ENCODE data around the gene PIGM.

PIGM gene
- 19.0 to 22.9 reads per million in 2 experiments for total RNA-seq

DNA sequence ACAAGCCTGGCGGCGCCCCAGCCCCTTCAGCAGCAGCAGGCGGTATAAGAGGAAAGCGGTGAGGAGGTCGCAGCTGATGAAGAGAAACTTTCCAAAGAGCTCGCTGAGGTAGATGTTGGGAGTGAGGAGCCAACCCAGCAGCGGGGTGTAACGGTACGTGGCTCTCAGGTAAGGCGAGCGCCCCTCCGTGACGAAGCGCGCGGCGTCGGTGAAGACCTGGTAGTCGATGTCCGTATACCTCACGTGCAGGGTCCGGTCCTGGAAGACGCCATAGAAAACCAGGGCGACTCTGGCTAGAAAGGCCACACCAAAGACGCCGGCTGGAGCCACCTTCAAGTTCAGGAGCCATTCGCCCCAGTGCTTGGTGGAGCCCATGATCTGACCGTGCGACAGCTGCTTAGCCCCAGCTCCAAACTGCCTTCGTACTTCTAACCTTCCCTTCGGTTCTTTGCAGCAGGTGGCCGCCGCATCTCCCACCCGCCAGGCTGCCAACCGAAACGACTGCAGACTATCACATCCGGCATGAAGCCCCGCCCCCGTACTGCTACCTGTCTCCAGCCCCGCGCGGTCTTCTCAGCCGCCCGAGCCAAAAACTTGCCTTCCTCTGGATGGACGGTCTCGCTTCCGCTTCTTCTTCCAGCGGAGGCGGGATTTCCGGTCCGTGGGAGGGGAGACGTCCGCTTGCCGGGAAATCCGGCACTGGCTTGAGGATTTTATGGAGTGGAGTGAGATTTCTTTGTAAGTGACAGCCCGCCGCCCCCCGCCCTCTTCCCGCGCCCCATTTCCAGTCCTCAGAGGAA, at the start of gene PIGM:
Gene PIGM (minus strand): TSS at position 626 of the 800 bp plus-strand sequence. CDS start 251 bp downstream, at position 375.
- peak; percentile 91 for DNase-seq (ENCODE audit: low read depth)

DNA sequence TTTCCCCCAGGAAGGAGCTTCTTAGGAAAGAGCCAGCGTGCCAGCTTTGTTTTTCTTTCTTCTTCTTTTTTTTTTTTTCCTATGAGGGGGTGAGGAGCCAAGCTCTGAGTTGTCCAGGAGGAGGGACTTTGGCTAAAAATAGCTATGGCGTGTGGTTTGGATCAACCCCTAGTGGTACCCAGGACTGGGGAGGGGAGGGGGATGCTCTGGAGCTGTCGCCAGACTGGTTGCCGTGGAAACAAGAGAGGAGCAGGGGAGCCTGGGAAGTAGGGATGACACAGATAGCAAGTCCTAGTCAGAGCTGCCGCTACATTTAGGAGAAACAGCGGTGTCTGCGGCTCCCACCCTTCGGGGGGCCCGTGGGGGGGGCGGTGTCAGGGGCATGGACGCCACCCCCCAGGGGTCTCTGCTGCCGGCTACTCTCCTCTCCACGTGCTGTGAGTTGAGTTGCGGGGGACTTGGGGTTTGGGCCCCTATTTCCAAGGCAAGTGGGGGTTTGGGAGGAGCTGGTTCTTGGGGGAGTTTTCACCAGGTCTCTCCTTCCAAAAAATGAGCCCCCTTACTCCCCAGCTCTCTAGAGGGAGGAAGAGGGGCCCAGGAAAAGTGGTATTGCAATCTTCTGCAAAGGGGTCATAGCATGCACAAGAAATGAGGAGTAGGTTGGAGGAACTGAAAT, 49.6 kb upstream of the PIGM start, which contains the start of gene KCNJ9:
Gene KCNJ9 (plus strand): TSS at position 278 of the 676 bp plus-strand sequence. CDS start 2,493 bp downstream, outside the sequence.
- no peak for DNase-seq (ENCODE audit: low read depth)

DNA sequence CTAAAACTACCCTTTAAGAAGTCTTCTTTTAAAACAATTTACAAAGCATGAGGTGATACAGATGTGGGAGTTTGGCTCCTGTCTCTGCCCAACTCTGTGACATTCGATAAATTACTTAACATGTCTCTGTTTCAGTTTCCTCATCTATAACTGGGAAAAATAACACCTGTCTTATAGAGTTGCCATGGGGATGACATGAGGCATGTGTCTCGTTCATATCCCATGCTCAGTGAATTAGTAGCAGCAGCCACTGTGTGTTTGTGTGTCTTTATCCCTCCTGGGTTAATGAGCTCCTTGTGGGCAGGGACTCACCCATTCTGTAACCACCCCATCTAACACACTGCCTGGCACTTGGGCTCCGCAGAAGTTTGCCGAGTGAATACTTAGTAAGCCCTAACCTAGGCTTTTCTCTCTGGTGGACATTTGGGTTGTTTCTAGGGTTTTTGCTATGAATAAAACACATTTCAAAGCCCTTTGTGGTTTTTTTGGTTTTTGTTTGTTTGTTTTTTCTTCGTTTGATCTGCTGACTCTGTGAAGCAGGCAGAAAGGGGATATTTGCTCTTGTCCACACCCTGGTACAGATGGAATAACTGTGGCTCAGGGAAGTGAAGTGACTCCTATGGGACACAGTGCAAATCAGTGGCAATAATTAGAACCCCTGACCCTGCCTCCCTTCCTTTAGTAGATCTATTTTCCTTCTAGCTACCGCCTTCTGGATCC, 48.8 kb upstream of the PIGM start:
- no peak for DNase-seq (ENCODE audit: low read depth)

DNA sequence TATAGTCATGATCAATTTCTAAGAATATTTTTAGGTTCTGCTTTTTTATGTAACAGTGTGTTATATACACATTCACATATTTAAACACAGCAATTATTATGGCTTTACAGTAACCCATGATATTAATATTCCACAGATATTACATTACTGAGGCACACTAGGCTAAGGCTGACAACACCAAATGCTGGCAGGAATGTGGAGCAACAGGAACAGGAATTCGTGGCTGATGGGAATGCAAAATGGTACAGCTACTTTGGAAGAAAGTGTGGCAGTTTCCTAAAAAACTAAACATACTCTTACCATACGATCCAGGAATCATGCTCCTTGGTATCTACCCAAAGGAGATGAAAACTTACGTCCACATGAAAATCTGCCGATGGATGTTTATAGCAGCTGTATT, 47.7 kb upstream of the PIGM start:
- no peak for DNase-seq (ENCODE audit: low read depth)

DNA sequence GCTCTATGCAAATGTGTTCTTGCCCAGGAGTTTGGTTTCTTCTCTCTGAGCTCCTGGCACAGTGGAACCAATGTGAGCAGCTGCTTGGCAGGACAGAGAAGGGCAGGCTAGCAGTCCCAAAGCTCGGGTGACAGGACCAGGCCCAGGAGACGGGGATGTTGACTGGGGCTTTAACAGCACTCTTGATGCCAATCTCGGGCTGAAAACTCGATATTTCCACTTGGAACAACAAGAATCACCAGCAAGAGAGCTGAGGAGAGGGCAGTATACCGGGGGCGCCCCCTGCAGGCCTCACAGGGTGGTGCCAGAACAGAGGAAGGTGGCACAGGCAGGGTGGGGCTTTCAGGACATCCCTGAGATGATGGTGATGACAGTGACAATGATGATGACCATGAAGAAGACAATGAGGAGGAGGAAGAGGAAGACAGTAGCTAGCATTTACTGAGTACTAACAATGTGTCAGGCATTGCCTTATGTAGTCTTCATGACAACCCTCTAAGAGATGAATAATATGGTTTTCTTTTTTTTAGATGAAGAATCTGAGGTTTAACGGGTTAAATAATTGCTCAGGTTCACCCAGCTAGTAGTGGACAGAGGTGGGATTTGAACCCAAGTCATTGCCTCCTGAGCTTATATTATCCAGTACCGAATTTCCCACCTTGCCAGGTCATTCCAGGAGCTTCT, 46.9 kb upstream of the PIGM start:
- peak; percentile 37 for DNase-seq (ENCODE audit: low read depth)

DNA sequence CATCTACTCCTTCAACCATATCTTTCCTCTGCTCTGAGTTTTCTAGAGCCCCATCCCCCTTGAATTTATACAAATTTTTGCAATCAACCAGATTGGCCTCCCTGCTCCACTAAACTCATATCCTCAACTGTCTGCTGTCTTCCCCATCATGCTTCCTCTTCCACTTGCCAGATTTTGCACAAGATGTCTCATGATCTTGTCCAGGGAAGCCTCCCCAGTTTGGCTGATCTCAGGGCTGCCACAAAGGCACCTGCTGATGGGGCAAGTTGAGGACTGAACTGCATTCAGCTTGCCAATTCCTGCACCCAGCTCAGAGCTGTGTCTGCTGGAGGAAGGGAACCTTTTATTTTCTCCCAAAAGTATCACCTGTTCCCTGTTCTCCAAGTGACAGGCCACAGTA, 45.7 kb upstream of the PIGM start:
- DNase-seq (ENCODE audit: low read depth), result no peak

DNA sequence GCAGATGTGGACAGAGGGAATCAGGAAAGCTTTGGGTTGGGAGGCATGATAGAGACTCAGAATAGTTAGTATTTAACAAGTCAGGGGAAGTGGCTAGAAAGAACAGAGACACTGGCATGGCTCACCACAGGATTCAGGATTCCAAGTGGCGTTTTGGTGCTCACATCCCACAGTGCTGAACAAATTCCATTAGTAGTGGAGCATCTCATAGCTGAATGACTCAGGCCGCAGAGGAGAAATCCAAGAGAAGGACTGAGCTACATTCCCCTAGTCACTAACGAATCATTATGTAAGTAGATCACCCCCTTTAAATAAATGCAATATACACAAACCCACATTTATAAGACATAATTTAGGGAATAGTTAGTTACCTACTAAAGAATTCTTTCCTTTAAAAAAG, 44.5 kb upstream of the PIGM start:
- DNase-seq (ENCODE audit: low read depth), result no peak

DNA sequence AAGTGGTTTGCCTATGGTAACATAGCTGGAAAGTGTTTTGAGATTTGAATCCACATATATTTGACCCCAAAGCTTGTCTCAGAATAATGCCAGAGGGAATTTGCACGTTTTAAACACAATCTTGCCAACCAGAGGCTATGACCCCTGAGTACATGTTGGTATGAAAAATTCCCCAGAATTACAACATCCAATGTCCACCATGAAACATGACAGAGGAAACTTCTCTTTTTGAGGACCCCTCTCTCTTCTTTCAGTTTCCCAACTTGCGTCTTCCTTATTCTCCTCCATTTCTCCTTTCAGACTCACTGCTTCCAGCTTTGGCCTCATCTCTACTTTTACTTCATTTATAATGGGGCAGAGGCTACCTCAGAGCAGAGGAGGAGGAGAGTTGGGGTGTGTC, 44.0 kb upstream of the PIGM start:
- no peak for DNase-seq (ENCODE audit: low read depth)

DNA sequence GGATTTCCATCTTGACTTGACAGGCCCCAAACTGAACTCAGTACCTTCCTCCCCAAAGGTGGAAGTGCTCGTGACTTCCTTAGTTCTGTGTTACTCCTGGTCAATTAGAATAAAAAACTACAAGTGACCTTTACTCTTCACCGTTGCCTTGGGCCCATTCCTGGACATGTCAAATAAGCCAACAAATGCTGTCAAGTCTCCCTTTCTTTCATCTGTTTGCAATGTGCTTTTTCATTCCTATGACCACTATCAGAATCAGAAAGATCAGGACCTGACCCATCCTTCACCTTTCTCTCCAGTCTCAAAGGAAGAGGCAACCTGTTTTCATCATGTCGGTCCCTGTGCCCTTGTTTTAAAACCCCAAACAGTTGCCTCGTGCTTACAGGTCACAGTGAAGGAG, 43.1 kb upstream of the PIGM start:
- DNase-seq (ENCODE audit: low read depth), result no peak

DNA sequence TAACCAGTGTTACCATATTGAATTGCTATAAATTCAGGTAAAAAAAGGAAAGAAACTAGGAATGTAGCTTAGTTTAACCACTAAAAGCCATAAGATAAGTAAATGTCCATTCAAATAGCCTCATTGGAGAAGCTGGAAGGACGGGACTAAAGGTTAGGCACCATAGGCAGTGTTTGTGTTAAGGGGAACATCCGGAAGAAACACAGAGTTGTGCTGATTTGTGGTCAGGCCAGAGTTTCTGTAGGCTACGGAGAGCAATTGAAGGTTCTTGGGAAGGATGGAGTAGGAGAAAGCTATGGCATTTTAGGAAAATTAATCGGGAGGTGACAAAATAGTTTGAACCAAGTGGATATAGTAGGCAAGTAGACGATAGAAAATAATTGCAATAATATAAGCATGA, 39.5 kb upstream of the PIGM start:
- no peak for DNase-seq (ENCODE audit: low read depth)

DNA sequence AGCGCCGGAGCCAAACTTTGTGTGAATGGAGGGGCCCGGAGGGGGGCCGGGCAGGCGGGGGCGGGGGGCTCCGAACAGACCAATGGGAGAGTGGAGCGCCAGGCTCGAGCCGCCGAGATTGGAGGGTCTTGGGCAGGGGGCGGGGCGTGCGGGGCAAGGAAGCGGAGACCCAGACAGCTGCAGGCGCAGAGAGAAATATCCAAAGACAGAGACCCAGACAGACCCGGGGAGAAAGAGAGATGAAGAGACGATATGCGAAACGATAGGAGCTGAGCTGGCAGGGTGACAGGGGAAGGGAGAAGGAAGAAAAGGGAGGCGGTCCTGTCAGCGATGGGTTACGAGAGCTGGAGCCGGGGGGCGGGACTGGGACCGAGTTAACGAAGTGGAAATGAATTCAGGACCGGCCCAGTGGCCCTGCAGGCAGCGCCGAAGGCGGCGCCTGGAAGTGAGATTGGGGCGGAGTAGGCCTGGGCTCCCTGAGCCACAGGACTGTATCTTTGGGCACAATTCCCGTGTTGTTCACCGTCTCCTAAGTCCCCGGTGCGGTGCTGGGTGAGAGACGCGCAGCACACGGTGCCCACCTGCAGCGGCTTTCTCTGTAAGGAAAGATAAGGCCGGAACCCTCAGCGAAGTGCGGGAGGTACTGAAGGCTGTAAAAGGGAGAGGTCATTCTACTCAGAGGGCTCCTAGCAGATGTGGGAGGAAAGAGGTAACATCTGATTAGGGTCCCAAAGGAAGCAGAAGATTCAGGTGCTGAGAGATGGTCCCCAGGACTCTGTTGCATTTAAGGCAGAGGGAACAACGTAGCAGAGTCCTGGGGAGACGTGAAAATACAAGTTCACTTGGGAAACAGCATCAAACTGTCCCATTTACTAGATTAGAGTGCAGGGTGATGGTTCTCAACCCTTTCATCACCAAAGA, 38.7 kb upstream of the PIGM start:
- peak; percentile 68 for DNase-seq (ENCODE audit: low read depth)

DNA sequence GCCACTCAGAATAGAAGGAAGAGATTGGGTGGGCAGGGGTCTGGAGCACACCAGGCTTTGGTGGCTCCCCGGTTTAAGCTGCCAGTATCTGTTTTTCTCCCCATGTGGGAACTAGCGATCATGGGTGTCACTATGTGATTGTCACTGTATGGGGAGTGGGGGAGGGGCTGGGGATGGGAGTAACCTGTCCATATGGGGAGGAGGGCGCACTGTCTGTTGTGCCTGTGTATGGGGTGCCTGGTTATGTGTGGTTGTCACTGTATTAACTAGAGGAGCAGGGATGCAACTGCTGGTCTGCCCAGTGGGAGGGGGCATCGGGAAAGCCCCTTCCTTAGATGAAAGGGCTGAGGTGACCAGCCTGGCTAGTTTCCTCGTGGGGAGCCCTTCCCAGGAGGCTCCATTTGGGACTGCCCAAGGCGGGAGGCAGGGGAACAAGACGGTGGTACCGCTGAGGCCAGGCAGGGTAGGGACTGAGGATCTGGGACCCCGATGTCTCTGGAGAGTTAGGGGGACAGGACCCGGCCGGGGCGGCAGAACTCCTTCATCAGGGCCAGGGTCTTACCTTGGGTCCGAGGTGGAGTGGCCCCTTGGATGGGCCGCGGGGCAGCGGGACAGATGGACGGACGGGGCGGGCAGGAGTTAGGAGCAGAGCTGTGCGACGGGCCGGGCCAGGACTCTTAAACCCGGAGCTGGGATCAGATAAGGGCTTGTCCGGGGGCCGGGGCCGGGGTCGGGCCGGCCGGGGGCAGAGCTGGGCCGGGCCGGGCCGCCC, 37.9 kb upstream of the PIGM start, which contains the start of gene KCNJ10:
Gene KCNJ10 (minus strand): TSS at position 701 of the 772 bp plus-strand sequence. CDS start 27,628 bp downstream, outside the sequence.
- DNase-seq (ENCODE audit: low read depth), result no peak

DNA sequence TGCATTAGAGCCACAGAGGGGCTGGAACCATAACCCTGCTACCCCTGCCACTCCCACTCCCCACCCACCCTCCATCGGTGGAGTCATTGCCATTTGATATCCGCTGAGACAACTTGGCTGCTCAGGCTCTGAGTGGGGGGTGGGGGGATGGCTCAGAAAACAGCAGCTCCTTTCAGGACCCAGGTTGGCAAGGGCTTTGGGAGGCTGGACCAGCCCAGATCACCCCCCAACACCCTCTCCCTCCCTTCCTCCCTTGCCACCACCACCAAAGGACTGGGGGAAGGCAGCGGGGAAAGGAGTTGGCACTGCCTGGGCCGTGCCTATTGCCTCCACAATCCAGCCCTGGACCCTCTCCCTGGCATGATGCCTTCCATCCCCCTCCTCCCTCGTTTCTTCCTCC, 36.4 kb upstream of the PIGM start:
- no peak for DNase-seq (ENCODE audit: low read depth)

DNA sequence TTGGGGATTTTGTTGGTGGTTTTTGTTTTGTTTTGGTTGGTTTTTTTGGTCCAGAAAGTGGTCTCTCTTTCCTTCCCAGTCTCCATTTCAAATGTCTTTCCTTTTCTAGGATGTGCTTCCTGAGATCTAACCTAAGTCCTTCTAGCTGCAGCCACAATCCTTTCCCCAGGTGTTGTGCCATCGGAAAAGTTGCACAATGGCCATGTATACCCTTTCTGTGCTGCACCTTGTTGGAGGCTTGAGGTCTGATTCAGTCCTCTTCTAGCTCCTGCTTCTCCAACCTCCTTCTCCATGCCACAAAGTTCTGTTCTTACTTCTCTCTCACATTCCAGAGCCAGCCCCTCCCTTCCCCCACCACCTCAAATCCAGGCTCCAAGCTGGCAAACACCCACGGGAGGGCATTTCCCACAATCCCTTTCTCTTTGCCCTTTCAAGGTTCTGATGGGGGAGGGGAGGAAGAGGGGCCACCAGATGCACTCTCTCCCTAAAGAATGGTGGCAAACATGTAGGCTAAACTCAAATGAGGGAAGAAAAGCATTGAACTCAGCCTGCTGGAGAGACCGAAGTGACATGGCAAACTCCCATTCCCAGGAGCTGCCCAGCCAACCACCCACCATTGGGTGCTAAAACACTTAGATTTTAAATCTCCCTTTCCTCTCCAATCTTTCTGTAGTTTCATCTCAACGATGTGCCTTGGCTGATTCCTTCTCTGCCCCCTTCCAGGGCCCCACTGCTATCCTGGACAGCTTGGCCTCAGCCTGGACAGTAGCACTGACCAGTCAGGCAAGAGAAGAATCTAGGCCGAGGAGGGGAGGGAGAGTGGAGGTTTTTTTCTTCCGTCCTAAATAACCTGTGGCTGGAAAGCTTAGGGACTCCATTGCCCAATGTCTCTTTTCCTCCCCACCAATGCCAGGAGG, 35.3 kb upstream of the PIGM start:
- DNase-seq (ENCODE audit: low read depth), result no peak

DNA sequence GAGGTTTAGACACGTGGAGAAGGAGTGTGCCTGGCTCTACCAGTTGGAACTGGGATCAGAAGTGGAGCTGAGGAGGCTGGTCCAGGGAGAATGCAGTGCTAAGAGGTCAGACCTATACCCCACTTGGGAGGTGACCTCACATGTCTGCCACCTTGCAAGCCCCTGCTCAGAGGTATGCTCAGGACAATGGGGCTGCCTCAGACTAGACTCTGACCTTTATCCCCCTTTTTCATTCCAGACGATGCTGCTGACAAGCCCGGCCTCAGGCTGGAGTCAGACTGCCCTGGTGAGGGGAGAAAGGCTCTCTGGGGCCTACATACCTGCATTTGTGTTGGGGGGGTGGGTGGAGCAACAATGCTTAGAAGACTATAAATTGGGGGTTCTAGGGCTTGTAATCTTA, 33.0 kb upstream of the PIGM start:
- no peak for DNase-seq (ENCODE audit: low read depth)

DNA sequence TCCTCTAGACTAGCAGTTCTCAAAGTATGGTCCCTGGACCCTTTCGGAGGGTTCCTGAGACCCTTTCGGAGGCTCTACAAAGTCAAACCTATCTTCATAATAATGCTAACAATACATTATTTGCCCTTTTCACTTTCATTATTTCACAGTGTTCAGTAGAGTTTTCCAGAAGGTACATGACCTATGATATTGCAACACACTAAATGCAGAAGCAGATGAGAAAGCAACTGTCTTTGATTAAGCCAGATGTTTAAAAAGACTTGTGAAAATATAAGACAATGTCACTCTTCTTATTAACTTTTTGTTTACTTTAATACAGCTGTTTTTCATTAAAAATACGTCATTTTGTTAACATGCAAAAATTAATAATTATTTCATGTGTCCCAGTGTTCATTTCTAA, 32.4 kb upstream of the PIGM start:
- no peak for DNase-seq (ENCODE audit: low read depth)

DNA sequence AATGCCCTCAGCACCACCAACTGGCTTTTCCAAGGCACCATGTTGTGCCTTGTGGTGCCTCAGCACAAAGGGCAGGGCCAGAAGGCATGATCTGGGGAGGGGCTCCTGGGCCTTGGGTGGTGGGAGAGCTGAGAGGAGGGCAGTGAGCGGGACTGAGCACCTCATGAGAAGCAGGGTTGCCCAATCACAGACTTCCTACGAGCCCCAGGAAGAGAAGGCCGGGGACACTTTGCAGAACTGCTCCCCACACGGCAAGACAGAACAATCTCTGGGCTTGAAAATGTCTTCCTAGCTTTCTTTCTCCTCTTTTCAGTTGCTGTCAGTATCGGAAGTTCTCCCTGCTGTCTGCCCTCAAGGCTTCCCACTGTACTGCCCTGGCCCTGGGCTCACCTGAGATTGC, 31.4 kb upstream of the PIGM start:
- no peak for DNase-seq (ENCODE audit: low read depth)

DNA sequence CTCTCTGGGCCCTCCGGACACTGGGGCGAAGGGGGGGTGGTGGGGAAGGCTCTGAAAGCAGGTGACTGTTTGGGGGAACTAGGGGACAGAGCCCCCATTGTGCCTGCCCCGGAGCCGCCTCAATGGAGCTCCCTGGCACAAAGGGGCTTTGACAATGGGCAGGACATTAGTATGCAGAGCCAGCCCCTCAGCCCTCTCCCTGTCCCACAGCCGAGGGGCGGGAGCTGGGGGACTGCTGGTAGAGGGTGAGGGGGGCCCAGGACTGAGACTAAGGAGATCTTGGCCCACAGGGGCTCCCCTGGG, 30.4 kb upstream of the PIGM start:
- DNase-seq (ENCODE audit: low read depth), result no peak

All from T follicular helper cell (primary cell).